Measurements from ENCODE around the gene FOXL1. TPM values are rescaled to one million over a fixed set of nuclear protein-coding genes. Genes with fewer than 3 reads are reported as not detected.

FOXL1 gene
- total and polyA plus RNA-seq, 2 experiments from 2014 or later, result 0.61 to 4.2 TPM

GRCh38 chr16:86610779-86611524, 32.6 kb downstream of the FOXL1 start:
- no peak for DNase-seq (ENCODE audit: low read depth in 1 of 2, low spot score in 1 of 2)
- no peaks in the 10 kb centered on the region for H3K36me3 ChIP-seq
- H3K4me1 ChIP-seq (ENCODE audit: low read depth), result peaks cover 6% of the 10 kb centered on the region
- no peak overlapping the region for H3K4me3 ChIP-seq
- H3K9me3 ChIP-seq (ENCODE audit: low read depth), result no peaks in the 10 kb centered on the region
- H3K27me3 ChIP-seq, result no peaks in the 10 kb centered on the region
- no peak for TF ChIP-seq CTCF (IDR thresholded peaks at IDR 0.05; ENCODE audit: low read depth, low read length)
- H3K27ac ChIP-seq, result no peak overlapping the region

- peaks cover 6% of the 10 kb centered on the region for H3K4me1 ChIP-seq (ENCODE audit: low read depth)
- no peak overlapping the region for H3K27ac ChIP-seq
- no peaks in the 10 kb centered on the region for H3K27me3 ChIP-seq
- H3K36me3 ChIP-seq, result no peaks in the 10 kb centered on the region
- H3K9me3 ChIP-seq (ENCODE audit: low read depth), result no peaks in the 10 kb centered on the region
- peak in 1 of 2 donors; percentile 88 for DNase-seq (ENCODE audit: low read depth in 1 of 2, low spot score in 1 of 2)
- no peak for TF ChIP-seq CTCF (IDR thresholded peaks at IDR 0.05; ENCODE audit: low read depth, low read length)
- no peak overlapping the region for H3K4me3 ChIP-seq
These were observed 33.1 kb downstream of the FOXL1 start for GRCh38 chr16:86611525-86611855.

GRCh38 chr16:86611941-86612340, 33.6 kb downstream of the FOXL1 start:
- no peak for DNase-seq (ENCODE audit: low read depth in 1 of 2, low spot score in 1 of 2)
- Histone ChIP-seq H3K9me3 (ENCODE audit: low read depth) (no peaks in the 10 kb centered on the region), H3K4me1 (ENCODE audit: low read depth) (peaks cover 6% of the 10 kb centered on the region), H3K27me3 (no peaks in the 10 kb centered on the region), H3K4me3 (no peak overlapping the region), H3K36me3 (no peaks in the 10 kb centered on the region), H3K27ac (no peak overlapping the region)
- TF ChIP-seq CTCF (IDR thresholded peaks at IDR 0.05; ENCODE audit: low read depth, low read length), result no peak

- H3K4me3 ChIP-seq, result no peak overlapping the region
- H3K27ac ChIP-seq, result no peak overlapping the region
- no peaks in the 10 kb centered on the region for H3K36me3 ChIP-seq
- peak in 1 of 2 donors; percentile 14 for DNase-seq (ENCODE audit: low read depth in 1 of 2, low spot score in 1 of 2)
- no peaks in the 10 kb centered on the region for H3K9me3 ChIP-seq (ENCODE audit: low read depth)
- H3K27me3 ChIP-seq, result no peaks in the 10 kb centered on the region
- peaks cover 6% of the 10 kb centered on the region for H3K4me1 ChIP-seq (ENCODE audit: low read depth)
- no peak for TF ChIP-seq CTCF (IDR thresholded peaks at IDR 0.05; ENCODE audit: low read depth, low read length)
These were observed 36.4 kb downstream of the FOXL1 start for GRCh38 chr16:86614699-86615098.

- Histone ChIP-seq H3K9me3 (ENCODE audit: low read depth) (no peaks in the 10 kb centered on the region), H3K36me3 (no peaks in the 10 kb centered on the region)
These were observed 38.6 kb downstream of the FOXL1 start for GRCh38 chr16:86616906-86617305.

More at GRCh38 chr16:86616906-86617305, 38.6 kb downstream of the FOXL1 start:
- Histone ChIP-seq H3K27me3 (no peaks in the 10 kb centered on the region), H3K4me3 (no peak overlapping the region), H3K4me1 (ENCODE audit: low read depth) (no peaks in the 10 kb centered on the region), H3K27ac (no peak overlapping the region)
- no peak for TF ChIP-seq CTCF (IDR thresholded peaks at IDR 0.05; ENCODE audit: low read depth, low read length)
- DNase-seq (ENCODE audit: low read depth in 1 of 2, low spot score in 1 of 2), result no peak
